HG02943 (cell line): Measurements from ENCODE around the gene USF2.

Source experiments
- ATAC-seq: cut with Tn5 transposase; IDR thresholded peaks from one replicate; pipeline ENCODE4 v1.9.1; 2021; ENCODE audit warnings: mild to moderate bottlenecking, low read depth, moderate library complexity; ENCODE audit not compliant: unreplicated experiment

Gene USF2

DNA sequence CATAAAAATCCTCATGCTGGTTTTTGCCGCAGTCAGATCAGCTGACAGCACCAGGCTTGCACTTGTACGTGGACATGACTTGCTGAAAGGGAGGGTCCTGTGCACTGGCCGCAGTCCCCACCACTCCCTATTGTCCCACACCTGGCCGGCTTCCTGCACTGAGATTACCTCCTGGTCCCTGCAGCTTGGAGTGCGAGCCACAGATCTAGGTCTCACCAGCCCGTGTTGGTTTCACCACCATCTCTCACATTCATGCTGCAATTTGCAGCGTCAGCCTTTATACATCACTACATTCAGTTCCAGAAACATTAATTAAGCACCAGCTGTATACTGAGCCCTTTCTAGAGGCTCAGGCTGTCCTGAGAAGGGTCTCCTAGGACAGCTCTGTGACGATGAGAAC lies 45.3 kb downstream of the USF2 start:
- ATAC-seq, result no peak

DNA sequence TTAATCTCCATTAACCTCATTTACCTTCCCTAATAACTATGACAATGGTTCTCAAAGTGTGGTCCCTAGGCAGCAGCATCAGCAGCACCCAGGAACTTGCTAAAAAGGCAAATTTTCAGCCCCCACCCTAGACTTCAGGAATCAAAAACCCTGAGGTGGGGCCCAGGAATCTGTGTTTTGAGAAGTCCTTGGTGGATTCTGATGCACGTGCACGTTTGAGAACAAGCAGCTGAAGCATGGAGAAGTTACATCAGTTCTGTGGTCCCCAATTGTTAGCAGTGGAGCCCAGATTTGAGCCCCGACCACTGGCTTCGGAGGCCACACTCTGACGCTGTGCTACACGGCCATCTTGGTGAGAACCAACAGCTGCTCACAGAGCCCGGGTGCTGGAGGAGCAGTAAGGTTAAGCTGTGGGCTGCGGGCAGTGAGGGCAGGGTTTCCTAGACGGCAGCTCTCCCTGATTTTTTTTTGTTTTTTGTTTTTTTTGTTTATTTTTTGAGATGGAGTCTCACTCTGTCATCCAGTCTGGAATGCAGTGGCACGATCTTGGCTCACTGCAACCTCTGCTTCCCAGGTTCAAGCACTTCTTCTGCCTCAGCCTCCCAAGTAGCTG lies 46.2 kb downstream of the USF2 start:
- ATAC-seq, result no peak

DNA sequence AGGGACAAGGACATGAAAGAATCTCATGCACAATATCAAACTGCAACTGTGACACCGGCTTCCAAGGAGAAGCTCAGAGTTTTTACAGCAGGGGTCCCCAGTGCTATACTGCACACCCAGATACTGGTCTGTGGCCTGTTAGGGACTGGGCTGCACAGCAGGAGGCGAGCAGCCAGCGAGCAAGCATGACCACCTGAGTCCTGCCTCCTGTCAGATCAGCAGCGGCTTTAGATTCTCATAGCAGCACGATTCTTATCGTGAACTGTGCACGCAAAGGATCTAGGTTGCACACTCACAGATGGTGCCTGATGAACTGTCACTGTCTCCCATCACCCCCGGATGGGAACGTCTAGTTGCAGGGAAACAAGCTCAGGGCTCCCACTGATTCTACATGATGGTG lies 47.1 kb downstream of the USF2 start:
- ATAC-seq, result no peak

- ATAC-seq, result no peak
These were observed 47.8 kb downstream of the USF2 start for GRCh38 chr19:35316560-35316959.

- ATAC-seq, result no peak
These were observed 48.8 kb downstream of the USF2 start for GRCh38 chr19:35317464-35318043.

DNA sequence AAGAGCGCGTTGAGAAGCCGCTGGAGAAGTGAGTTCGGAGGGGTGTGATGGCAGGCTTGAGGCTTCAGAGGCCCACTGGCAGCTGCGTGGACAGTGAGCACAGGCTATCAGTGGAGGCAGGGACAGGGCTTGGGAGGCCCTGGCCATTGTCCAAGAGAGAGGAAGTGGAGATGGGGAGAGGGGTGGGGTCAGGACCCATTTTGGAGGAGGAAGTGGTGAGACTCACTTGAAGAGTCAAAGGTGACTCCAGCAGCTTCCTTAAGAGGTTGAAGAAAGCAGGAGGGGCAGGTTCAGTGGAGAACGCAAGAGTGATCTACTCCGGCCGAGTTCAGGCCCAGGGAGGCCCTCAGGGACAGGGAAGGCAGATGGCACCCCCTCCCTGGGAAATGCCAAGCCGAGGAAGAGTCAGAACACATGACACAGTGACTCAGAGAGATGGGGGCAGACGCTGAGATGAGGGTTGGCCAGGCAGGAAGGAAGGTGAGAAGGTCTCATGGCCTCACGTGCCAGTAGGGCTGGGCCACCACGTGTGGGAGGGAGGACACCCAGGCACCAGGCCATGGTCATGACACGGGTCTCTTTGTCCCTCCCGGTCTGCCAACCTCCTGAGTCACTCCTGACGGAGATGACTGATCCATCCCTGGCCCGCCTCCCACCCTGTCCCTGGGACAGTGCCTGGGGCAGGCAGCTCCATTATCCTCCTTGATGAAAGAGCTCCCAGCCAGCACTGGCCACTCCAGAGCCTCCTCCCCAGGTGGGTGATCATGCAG lies 50.1 kb downstream of the USF2 start:
- no peak for ATAC-seq

- no peak for ATAC-seq
These were observed 51.4 kb downstream of the USF2 start for GRCh38 chr19:35320065-35320713.

- ATAC-seq, result no peak
These were observed 52.5 kb downstream of the USF2 start for GRCh38 chr19:35321291-35321690.

GRCh38 chr19:35322014-35322413 lies 53.3 kb downstream of the USF2 start:
- ATAC-seq, result no peak

- no peak for ATAC-seq
These were observed 58.9 kb downstream of the USF2 start for GRCh38 chr19:35327642-35328041.

DNA sequence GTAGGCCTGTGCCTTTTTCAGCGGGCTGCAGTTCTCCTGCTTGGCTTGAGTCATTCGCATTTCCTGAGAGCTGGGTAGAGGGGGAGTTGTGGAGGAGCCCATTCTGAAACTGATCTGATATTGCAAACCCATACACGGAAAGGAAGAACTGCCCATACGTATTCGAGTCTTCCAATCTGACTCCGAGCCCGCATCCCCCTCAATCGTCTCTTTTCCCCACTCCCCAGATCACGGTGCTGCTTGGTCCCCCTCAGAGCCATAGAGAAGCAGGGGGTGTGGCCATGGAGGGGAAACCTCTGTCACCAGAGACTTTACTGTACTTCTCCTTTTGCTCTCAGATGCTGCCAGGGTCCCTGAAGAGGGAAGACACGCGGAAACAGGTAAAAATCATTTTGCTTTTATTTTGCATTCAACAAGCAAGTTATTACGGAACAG lies 60.1 kb downstream of the USF2 start, which contains the start of gene CD22:
Gene CD22, plus strand, starts transcription at position 337 of the 435 bp plus-strand sequence. CDS start 2,854 bp downstream, outside the sequence.
- no peak for ATAC-seq

DNA sequence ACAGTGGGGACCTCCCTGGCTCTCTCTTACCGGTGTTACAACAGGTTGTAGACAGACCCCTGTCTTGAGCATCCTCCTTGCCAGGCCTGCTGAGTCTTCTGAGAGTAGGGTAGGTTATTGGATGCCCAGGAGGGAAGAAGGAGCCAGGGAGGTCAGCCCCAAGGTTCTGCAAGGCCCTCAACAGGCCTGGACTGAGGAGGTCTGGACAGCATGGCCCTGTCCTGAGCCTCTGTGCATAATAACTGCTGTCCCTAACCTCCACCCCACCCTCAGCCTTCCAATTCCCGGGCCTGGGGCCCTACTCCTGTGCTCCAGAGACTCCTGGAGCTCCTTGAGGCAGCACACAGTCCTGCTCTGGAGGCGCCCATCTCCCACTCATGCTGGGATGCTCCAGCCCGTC lies 60.6 kb downstream of the USF2 start:
- ATAC-seq, result no peak
